ENCODE results near the gene ASB18.

ASB18 gene

GRCh38 chr2:236173729-236174607 is 90.2 kb downstream of the ASB18 start:
- no peak for DNase-seq (ENCODE audit: low read depth in 2 of 2)

DNA sequence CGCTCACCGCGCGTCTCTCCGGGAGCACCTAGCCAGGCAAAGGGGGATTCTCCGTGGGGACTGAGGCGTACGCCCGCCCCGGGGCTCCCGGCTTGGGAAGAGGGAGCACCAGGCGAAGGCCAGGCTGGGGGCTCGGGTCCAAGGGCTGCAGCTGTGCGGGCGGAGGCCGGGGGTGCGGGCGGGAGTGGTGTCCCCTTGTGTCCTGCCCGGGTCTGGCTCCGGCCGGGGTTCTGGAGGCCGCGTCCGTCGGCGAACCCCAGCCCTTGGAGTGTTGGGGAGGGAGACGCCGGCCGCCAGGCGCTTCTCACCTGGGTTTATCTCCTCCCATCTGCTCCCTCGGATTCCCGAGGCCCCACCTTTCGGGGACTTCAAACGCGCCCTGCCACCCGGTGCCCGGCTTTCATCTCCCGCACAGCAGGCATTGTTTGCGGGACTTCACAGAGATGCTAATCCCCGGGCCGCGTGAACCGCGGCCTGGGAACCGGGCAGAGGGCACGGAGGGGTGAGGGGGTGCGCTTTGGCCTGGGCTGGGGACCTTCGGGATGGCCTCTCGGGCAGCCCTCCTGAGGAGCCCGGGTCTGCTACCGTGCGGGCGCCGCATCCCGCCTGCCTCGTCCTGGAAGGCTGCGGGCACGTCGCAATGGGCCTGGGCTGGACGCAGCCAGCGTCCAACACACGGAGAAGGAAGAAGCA is 91.0 kb downstream of the ASB18 start:
- DNase-seq (ENCODE audit: low read depth in 2 of 2), result no peak

DNA sequence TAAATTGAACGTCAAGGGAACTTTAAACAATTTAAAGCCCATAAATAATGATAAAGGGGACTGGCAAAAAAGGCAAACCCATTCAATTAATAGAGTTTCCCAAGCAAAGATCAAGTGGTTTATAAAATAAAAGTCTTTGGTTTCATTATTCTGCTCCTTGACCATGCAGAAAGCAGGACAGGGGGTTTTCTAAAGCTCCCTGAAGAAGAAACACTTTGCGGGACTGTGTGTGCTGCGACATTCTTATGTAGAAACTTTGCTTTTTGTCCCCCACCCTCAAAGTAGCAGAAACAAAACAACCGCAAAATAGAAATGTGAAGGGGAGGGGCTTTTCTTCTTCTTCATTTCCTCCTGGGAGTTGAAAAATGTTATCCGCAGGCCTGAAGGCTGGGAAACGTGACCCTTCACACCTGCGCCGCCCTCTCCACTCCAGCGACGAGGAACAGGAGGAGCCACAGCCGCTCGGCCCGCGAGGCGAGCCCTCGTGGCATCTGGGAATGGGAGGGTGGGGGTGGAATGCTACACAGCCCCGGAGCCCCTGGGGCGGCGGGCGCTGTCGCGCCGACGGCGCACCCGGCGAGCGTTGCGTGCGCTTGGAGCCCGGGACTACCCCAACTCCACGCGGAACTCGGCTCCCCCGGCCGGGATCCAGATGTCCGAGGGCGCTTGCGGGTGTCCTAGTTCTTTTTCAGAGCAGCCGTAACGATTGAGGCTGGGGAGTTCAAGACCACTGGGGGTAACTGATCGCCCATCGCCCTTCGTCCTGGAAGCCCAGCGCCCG is 91.8 kb downstream of the ASB18 start:
- DNase-seq (ENCODE audit: low read depth in 2 of 2), result no peak

DNA sequence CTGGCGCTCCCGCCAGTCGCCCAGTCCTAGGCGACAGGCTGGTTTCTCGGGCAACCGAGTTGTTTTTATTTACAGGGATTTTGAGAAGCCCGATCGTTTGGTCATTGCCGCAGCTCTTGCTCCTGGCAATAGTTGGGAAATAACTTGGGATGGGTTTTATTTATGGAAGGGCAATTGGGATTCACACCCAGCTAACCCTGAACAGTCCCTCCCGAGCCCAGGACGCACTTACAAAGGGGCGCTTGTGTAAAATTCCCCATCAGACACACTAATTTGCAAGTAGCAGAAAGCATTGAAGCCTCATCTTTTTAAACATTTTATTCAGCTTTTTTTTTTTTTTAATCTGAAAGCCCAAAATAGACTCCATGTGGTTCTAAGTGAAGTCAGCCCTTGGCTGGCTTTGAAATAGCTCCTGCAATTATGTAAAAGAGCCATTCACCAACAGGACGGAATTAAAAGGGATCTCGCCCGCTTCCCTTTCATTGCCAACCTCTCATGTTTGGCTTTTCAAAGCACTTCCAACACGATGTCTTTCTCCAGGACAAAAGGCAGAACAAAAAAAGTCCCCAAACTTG is 92.4 kb downstream of the ASB18 start:
- no peak for DNase-seq (ENCODE audit: low read depth in 2 of 2)

GRCh38 chr2:236171181-236171679 is 93.0 kb downstream of the ASB18 start:
- no peak for DNase-seq (ENCODE audit: low read depth in 2 of 2)

DNA sequence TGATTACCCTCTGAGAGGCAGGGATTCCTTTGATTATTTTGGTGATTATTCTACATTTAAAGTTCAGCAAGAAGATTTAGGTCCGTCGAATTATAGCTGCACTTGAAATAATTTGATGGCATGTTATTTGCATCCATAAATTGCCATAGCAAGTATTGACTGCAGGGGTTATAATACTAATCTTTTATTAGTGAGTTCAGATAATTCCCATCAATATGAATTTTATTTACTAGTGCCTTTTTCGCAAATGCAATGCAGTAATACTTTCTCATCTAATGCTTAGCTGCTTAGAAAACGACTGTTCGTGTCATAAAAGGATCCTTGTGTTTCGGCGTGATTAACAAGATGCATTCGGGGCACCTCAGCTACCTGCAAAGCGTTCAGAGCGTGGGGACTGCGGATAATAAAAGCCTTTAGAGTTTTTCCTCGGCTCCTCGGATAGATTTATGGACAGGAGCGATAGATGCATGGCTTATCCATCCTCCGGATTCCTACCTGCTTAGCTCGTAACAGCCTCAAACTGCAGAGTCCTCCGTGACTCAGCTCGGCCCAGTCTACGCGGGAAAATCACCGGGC is 93.5 kb downstream of the ASB18 start:
- no peak for DNase-seq (ENCODE audit: low read depth in 2 of 2)

GRCh38 chr2:236169741-236170589 is 94.2 kb downstream of the ASB18 start:
- no peak for DNase-seq (ENCODE audit: low read depth in 2 of 2)

- DNase-seq (ENCODE audit: low read depth in 2 of 2), result no peak
Measured at GRCh38 chr2:236169151-236169721, 95.0 kb downstream of the ASB18 start.

DNA sequence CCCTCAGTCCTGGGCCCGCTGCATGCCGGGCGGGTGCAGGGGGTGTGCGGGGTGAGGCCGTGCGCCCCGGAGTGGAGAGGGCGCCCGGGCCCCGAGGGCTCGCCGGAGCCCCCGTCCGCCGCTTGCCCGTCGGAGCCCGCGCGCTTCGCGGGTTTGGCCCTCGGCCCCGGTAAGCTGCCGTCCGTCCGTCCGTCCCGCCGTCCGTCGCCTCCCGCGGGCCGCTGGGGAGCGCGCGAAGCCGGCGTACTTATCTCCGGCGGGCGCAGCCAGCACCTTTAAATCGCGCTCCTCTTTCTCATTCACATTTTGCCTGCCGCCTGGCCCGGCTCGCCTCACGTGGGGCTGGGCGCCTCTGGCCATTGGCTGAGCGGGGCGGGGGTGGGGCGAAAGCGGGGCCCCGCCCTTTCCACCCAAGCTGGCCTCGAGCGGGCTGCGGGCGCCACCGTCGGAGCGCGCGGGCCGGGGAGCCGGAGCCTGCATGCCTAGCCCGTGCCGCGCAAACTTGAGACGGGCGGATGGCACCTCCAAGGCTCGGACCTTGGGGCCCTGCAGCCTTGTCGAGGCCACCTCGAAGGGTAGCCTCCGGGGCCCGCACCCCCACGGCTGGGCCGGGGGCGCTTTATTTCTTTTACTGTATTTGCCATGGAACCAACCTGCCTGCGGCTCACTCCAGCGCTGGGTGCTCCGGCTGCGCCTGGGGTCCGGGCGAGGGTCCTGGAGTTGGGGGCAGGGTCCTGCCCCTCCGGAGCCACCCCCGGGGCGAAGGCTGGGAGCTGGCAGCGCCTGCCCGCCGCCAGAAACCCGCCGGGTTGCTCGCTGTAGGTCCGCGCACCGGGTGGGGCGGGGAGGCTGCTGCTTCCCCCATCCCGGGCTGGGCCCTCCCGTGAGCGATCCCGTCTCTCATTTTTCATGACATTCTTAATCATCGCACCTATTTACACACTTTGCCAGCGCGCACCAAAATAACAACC is 95.8 kb downstream of the ASB18 start, which contains the start of gene GBX2:
Gene GBX2, minus strand, starts transcription at position 277 of the 971 bp plus-strand sequence. CDS start 415 bp downstream, outside the sequence.
- DNase-seq (ENCODE audit: low read depth in 2 of 2), result no peak

DNA sequence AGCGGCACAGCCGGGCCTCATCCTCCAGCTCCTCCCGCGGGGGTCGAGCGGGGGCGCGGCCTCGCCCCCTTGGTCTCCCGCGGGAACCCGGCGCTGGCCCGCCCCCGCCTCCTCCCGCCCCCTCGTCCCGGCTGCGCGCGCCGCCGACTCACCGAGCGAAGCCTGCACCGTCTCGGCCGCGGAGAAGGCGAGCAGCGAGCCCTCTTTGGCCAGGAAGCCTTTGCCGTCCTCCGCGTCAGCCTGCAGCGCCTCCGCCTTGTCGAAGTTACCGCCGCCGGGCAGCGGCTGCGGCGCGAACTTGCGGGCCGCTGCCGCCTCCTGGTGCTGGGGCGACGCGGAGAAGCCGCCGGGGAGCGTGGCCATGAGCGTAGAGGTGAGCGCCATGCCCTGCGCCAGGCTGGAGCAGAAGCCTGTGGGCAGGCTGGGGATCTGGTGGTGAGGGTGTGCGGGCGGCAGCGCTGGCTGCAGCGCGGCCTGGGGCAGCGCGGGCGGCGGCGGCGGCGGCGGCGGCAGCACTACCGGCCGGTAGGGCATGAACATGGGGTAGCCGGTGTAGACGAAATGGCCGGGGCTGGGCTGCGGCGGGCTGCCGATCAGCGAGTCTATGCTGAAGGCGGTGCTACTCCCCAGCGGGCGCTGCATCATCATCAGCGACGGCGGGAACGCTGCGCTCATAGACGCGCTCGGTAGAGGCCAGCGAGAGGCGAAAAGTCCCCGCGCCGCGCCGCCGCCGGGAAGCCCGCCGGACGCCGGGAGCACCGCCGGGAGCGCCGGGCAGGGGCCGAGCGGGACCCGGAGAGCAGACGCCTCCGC is 96.7 kb downstream of the ASB18 start:
- DNase-seq (ENCODE audit: low read depth in 2 of 2), result no peak

- no peak for DNase-seq (ENCODE audit: low read depth in 2 of 2)
Measured at GRCh38 chr2:236166796-236167296, 97.4 kb downstream of the ASB18 start.

- DNase-seq (ENCODE audit: low read depth in 2 of 2), result no peak
Measured at GRCh38 chr2:236165842-236166795, 98.1 kb downstream of the ASB18 start.

- DNase-seq (ENCODE audit: low read depth in 2 of 2), result no peak
Measured at GRCh38 chr2:236164925-236165841, 99.0 kb downstream of the ASB18 start.

- no peak for DNase-seq (ENCODE audit: low read depth in 2 of 2)
Measured at GRCh38 chr2:236164201-236164924, 99.8 kb downstream of the ASB18 start.

Measured in stimulated activated CD4-positive, alpha-beta T cell treated with anti-CD3 and anti-CD28 coated beads, Interleukin-1b, Interleukin-23, amount 100 ng/mL, for 1 hour (primary cell).